D721Med (cell line): Measurements from ENCODE around the gene FCHO1.

Source experiments
- DNase-seq: peaks from one replicate; pipeline ENCODE4 v3.0.0; 2011; ENCODE audit warnings: low spot score; ENCODE audit not compliant: insufficient read length
- FAIRE-seq: peaks from 2 replicates; lab custom pipeline; 2011; peaks lifted over from hg19 to GRCh38; lab: Jason Lieb, UNC
- TF ChIP-seq, protein P1 (sequence below): IDR thresholded peaks from 2 replicates; pipeline ENCODE4 v1.5.1; 2012; ENCODE audit warnings: mild to moderate bottlenecking, control low read depth; ENCODE audit not compliant: insufficient read depth; ENCODE audit errors: missing control alignments

The FCHO1 gene

DNA sequence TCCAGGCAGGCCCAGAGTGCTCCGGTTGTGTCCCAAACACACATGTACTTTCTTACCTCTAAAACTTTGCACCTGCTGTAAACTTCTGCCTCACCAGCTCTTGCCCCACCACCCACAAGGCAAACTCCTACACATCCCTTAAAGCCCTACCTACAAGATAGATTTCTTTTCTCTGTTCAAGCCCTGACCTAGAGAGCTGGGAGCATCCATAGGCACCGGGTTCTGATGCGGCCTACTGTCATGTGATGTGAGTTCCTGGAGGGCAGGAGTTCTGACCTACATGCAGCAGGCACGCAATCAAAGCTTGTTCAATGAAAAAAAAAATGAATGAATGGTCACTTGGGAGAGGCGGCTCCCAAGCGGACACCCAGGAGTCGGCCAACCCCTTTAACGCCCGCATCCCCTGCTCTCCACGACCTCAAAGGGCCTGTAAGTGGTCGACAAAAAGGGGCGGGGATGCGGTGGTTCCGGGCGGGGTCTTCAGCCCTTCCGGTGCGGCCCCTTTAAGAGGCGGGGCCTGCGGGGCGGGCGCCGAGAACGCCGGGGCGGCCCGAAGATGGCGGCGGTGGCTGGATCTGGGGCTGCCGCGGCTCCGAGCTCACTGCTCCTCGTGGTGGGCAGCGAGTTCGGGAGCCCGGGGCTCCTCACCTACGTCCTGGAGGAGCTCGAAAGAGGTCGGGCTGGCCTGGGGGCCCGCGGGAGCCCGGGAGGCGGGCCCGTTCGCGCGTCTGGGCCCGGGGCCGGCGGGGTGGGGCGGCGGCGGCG, 32.1 kb upstream of the FCHO1 start, which contains the start of gene MAP1S:
TSS of gene MAP1S (plus strand) at position 534 of the 765 bp plus-strand sequence. CDS start at position 557, 23 bp downstream.
- TF ChIP-seq, protein P1, sequence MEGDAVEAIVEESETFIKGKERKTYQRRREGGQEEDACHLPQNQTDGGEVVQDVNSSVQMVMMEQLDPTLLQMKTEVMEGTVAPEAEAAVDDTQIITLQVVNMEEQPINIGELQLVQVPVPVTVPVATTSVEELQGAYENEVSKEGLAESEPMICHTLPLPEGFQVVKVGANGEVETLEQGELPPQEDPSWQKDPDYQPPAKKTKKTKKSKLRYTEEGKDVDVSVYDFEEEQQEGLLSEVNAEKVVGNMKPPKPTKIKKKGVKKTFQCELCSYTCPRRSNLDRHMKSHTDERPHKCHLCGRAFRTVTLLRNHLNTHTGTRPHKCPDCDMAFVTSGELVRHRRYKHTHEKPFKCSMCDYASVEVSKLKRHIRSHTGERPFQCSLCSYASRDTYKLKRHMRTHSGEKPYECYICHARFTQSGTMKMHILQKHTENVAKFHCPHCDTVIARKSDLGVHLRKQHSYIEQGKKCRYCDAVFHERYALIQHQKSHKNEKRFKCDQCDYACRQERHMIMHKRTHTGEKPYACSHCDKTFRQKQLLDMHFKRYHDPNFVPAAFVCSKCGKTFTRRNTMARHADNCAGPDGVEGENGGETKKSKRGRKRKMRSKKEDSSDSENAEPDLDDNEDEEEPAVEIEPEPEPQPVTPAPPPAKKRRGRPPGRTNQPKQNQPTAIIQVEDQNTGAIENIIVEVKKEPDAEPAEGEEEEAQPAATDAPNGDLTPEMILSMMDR, result no peak
- DNase-seq (peak; percentile 93), FAIRE-seq (no peak)

DNA sequence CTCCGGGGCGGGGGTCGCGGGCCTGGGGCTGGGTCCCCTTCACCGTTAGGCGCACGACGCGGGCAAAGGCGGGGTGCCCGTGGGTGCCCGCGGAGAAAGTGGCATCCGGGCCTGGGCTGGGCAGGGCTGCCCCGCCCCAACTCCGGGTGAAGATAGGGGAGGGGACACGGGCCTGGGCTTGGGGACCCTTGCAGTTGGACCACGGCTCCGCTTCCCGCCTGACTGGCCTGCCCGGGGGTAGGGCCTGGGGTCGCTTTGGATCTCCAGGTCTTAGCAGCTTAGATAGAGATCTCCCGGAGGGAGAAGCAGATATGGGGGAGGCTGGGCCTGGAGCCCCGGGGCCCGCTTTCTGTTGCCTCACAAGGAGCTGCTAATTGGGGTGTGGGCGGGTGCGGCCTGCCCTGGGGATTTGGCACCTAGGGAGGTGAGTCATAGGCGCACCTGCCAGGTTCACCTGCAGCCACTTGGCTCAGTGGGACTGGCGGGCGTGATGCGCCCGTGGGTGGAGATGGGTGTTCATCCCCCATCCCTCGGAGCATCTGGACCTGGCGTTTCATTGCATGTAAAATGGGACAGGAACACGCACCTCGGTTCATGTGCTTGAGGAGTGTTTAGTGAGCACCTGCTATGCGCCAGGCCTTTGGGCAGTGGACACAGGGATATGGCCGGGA, 31.4 kb upstream of the FCHO1 start:
- TF ChIP-seq, protein P1, result no peak
- DNase-seq, result no peak
- no peak for FAIRE-seq

DNA sequence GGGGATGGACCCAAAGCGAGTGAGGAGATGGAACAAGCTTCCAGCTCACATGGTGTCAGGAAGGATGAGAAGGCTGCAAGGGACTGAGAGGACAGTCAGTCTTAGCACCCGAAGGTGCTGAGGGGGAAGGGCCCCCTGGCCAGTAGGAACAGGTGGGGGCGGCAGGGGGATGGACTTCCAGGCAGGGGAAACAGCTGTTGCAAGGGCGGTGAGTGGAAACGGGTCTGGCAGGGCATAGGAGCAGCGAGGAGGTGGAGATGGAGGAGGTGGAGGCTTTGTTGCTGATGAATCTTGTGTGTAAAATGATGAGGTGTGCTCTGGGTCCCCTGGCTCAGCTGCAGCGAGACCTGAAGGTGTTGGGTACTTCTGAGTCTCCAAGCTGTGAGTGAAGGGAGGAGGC, 30.8 kb upstream of the FCHO1 start:
- TF ChIP-seq, protein P1, result no peak
- no peak for FAIRE-seq

DNA sequence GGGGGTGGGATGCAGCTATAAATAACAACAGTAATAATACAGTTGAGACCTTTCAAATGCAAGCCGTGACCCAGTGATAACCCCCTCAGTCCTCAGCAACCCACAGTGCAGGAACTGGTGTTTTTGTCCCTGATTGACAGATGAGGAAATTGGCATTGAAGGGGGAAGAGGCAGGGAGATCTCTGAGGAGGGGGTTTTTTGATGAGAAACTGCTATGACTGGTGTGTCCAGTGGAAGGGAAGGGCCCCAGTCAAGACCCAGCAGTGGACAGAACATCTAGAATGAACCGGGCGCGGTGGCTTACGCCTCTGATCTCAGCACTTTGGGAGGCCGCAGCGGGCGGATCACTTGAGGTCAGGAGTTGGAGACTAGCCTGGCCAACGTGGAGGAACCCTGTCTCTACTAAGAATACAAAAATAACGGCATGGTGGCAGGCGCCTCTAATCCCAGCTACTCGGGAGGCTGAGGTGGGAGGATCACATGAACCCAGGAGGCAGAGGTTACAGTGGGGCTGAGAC, 30.1 kb upstream of the FCHO1 start:
- FAIRE-seq, result no peak
- no peak for DNase-seq
- TF ChIP-seq, protein P1, result no peak

More for the DNA sequence above, 30.8 kb upstream of the FCHO1 start:
- no peak for DNase-seq

DNA sequence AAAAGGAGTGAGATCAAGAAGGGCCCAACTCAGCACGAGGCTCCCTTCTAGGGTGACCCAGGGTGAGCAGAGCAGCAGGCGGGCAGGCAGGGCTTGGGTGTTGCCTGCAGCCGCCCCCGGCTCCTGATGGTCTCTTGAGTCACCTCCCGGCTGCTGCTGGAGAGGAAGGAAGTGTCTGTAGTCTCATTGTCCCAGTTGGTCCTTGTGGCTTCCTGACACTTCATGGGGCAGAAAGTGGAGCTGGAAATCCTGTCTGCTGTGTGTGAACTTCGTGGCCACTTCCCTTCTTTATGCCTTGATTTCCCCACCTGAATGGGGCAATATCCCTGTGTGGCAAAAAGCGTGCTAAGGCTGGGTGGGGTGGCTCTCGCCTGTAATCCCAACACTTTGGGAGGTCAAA, 29.5 kb upstream of the FCHO1 start:
- TF ChIP-seq, protein P1, result no peak
- no peak for DNase-seq
- FAIRE-seq, result no peak

DNA sequence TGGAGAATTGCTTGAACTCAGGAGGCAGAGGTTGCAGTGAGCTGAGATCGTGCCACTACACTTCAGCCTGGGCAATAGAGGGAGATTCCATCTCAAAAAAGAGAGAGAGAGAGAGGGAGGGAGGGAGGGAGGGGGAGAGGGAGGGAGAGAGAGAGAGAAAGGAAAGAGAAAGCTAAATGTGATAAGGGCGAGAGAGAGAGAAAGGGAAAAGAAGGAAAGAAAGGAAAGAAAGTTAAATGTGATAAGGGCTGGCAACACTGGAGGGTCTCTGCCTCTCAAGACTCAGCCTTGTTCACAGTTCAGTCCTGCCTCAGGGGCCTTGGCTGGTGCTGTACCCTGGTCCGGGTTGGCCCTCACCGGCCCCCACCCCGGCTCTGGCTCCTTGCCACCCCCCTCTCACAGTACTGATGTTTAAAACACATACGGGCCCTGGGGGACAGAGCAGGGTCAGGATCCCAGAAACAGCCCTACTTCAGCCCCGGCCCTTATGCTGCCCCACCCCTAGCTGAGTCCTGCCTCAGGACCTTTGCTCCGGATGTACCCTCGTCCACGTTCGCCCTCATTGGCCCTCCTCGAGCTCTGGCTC, 28.5 kb upstream of the FCHO1 start:
- TF ChIP-seq, protein P1, result no peak
- DNase-seq (no peak), FAIRE-seq (no peak)
